Uterine smooth muscle cell (primary cell): Measurements from ENCODE around the gene UBXN10. TPM values are rescaled to one million over a fixed set of nuclear protein-coding genes. Genes with fewer than 3 reads are reported as not detected.

Experiments used
- total RNA-seq: library from RNA; depleted of rRNA; stranded (reverse); fragments of >200 nt; gene quantifications from 2 replicates; pipeline ENCODE4 v1.2.3, GENCODE V29; 2014

Gene UBXN10, protein sequence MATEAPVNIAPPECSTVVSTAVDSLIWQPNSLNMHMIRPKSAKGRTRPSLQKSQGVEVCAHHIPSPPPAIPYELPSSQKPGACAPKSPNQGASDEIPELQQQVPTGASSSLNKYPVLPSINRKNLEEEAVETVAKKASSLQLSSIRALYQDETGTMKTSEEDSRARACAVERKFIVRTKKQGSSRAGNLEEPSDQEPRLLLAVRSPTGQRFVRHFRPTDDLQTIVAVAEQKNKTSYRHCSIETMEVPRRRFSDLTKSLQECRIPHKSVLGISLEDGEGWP
- not detected in 2 replicates for total RNA-seq

DNA sequence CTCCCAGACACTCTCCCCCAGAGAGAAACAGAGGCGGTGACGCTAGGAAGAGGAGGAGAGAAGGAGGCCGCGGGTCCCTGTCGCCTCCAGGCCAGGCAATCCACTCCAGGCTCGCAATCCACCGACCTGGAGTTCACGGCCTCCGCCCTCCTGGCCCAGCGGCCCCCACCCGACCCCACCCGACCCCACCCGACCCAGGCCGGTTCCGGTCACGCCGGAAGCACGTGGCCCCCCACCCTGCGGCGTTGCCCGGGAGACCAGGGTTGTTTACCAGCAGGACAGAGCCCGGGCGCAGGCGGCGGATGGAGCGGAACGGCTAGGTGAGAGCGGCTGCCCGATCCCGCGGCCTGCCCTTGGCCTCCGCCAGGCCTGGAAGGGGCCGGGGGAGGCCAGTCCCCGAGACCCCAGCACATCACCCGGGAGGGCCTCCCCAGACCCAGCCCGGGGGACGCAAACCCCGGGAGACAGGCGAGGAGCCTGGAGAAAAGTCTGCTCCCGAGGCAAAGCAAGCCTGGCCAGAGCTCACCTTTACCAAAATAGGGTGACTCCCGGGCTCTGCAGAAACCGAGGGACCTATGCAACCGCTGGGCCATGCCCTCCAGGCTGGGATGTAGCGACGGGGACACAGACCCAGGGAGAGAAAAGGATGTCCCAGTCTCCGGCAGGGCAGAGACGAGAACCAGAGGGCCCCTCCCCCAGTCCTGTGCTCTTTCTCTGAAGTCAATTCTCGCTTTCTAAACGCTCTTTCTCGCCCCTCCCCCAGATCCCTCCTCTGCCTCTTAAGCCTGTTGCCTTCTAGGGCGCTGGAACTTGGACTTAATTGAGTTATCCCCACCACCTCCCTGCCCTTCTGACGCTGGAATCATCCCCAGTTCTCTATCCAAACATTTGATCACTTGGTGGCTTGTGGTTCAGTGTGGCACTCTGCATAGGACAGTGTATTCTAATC is at the start of gene UBXN10, which contains the start of gene PLA2G2C:
TSS of gene UBXN10 (plus strand) at position 263 of the 949 bp plus-strand sequence. CDS start 4,466 bp downstream, outside the sequence.
TSS of gene PLA2G2C (minus strand) at position 685 of the 949 bp plus-strand sequence. CDS start 9,155 bp downstream, outside the sequence.

DNA sequence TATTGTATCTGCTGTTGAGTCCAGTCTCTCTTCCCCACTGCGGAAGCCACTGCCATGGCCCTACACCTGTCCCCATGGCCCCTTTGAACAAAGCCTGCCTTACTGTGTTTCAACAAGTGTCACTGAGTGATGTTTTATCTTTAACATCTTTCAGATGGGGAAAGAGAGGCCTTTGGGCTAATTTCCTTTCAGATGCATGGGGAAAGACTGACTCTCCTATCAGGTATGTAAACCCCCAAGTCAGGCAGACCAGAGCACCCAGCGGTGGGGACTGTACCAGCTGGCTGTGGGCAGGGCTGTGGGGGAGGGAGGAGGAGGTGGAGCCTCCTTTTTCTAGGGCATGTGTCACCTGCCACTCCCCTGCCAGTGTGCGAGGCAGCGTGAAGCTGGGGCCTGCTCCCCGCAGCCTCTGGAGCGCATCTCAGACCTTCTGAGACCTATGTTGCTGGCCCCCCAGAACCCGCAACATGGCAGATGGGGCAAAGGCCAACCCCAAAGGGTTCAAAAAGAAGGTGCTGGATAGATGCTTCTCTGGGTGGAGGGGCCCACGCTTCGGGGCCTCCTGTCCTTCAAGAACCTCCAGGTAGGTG is 46.8 kb upstream of the UBXN10 start, which contains the start of gene PLA2G2F:
TSS of gene PLA2G2F (plus strand) at position 363 of the 590 bp plus-strand sequence. CDS start at position 468, 105 bp downstream.

Other genes starting within 250 kb of the UBXN10 start
- not detected in 2 replicates for gene PLA2G2A, start 206.5 kb upstream of the UBXN10 start, total RNA-seq
- gene PLA2G5, start 115.9 kb upstream of the UBXN10 start, total RNA-seq: not detected in 2 replicates
- gene PLA2G2D, start 66.6 kb upstream of the UBXN10 start, total RNA-seq: not detected in 2 replicates
- not detected in 2 replicates for gene PLA2G2F, start 46.8 kb upstream of the UBXN10 start, total RNA-seq
- gene PLA2G2C, start 422 bp downstream of the UBXN10 start, total RNA-seq: under 0.01 TPM in 1 of 2 replicates, not detected in the other
- gene VWA5B1, start 104.8 kb downstream of the UBXN10 start, total RNA-seq: not detected in 2 replicates